22Rv1 (cell line): Measurements from ENCODE around the gene CISH.

Experiments
- ZFX ChIP-seq: fragments of 450-650 bp; IDR thresholded peaks from 2 replicates; pipeline ENCODE4 v1.6.1; 2017; ENCODE audit warnings: antibody characterized with exemption, borderline replicate concordance
- TF ChIP-seq, protein P1 (sequence below): fragments of 450-650 bp; IDR thresholded peaks from 2 replicates; pipeline ENCODE4 v1.5.1; 2017; ENCODE audit warnings: mild to moderate bottlenecking

GRCh38 chr3:50624634-50625033, 13.1 kb upstream of the CISH start:
- TF ChIP-seq, protein P1, sequence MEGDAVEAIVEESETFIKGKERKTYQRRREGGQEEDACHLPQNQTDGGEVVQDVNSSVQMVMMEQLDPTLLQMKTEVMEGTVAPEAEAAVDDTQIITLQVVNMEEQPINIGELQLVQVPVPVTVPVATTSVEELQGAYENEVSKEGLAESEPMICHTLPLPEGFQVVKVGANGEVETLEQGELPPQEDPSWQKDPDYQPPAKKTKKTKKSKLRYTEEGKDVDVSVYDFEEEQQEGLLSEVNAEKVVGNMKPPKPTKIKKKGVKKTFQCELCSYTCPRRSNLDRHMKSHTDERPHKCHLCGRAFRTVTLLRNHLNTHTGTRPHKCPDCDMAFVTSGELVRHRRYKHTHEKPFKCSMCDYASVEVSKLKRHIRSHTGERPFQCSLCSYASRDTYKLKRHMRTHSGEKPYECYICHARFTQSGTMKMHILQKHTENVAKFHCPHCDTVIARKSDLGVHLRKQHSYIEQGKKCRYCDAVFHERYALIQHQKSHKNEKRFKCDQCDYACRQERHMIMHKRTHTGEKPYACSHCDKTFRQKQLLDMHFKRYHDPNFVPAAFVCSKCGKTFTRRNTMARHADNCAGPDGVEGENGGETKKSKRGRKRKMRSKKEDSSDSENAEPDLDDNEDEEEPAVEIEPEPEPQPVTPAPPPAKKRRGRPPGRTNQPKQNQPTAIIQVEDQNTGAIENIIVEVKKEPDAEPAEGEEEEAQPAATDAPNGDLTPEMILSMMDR: no peak
- no peak for TF ChIP-seq ZFX
